ENCODE results near the gene KIR3DL2.

DNA sequence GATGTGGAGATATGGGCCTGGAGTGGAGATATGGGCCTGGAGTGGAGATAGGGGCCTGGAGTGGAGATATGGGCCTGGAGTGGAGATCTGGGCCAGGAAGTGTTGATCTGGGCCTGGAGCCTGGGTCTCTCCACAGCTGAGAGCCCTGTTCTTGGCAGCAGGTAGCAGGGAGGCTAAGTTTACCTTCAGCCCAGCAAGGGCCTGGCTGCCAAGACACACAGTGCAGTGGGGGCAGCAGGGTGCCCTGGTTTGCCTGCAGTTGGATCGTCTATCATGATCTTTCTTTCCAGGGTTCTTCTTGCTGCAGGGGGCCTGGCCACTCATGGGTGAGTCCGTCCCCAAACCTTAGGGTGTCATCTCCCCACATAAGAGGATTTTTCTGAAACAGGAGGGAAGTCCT lies 687 bp downstream of the KIR3DL2 start:
- TF ChIP-seq, protein P1, sequence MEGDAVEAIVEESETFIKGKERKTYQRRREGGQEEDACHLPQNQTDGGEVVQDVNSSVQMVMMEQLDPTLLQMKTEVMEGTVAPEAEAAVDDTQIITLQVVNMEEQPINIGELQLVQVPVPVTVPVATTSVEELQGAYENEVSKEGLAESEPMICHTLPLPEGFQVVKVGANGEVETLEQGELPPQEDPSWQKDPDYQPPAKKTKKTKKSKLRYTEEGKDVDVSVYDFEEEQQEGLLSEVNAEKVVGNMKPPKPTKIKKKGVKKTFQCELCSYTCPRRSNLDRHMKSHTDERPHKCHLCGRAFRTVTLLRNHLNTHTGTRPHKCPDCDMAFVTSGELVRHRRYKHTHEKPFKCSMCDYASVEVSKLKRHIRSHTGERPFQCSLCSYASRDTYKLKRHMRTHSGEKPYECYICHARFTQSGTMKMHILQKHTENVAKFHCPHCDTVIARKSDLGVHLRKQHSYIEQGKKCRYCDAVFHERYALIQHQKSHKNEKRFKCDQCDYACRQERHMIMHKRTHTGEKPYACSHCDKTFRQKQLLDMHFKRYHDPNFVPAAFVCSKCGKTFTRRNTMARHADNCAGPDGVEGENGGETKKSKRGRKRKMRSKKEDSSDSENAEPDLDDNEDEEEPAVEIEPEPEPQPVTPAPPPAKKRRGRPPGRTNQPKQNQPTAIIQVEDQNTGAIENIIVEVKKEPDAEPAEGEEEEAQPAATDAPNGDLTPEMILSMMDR (IDR thresholded peaks at IDR 0.05): no peak
- TF ChIP-seq POLR2A (IDR thresholded peaks at IDR 0.05) (no peak), EP300 (IDR thresholded peaks at IDR 0.05) (no peak)

All from gastroesophageal sphincter (tissue), 3 donors.